ENCODE results near the gene SRR.

The SRR gene

GRCh38 chr17:2369039-2369438, 65.3 kb downstream of the SRR start:
- no peaks in the 10 kb centered on the region for H4K20me1 ChIP-seq (ENCODE audit: insufficient read depth, low read length, poor library complexity, severe bottlenecking)
- TF ChIP-seq EZH2phosphoT487 (IDR thresholded peaks at IDR 0.05; ENCODE audit: borderline replicate concordance) (no peak), CTCF (conservative IDR thresholded peaks at IDR 0.05; ENCODE audit: low read length) (no peak)
- H2AFZ ChIP-seq (ENCODE audit: low read length), result no peak overlapping the region
- peaks cover 6% of the 10 kb centered on the region; the same call in 1 of the 2 replicates for H3K36me3 ChIP-seq (ENCODE audit: insufficient read depth, low read length)
- no peaks in the 10 kb centered on the region for H3K9me3 ChIP-seq (ENCODE audit: insufficient read depth, low read depth, low read length)
- peaks cover 6% of the 10 kb centered on the region for H3K4me1 ChIP-seq (ENCODE audit: insufficient read depth, low read length, poor library complexity, severe bottlenecking)
- no peak overlapping the region for H3K4me2 ChIP-seq (ENCODE audit: low read depth, low read length, poor library complexity, severe bottlenecking)
- H3K4me3 ChIP-seq (ENCODE audit: low read length, poor library complexity, severe bottlenecking), result no peak overlapping the region
- no peaks in the 10 kb centered on the region for H3K9me2 ChIP-seq (replicated peaks; ENCODE audit: low read depth, low read length)
- H3K79me2 ChIP-seq (ENCODE audit: insufficient read depth, low read length), result no peaks in the 10 kb centered on the region
- no peaks in the 10 kb centered on the region for H3K27me3 ChIP-seq (ENCODE audit: insufficient read depth, low read length, poor library complexity, severe bottlenecking)
- no peaks in the 10 kb centered on the region for H3F3A ChIP-seq (ENCODE audit: low read depth)
- H3K9ac ChIP-seq (ENCODE audit: low read depth, low read length, poor library complexity, severe bottlenecking), result no peak overlapping the region

GRCh38 chr17:2369551-2370210, 65.9 kb downstream of the SRR start:
- H3K36me3 ChIP-seq (ENCODE audit: insufficient read depth, low read length), result peaks cover 6% of the 10 kb centered on the region; the same call in 1 of the 2 replicates
- H3K4me2 ChIP-seq (ENCODE audit: low read depth, low read length, poor library complexity, severe bottlenecking), result no peak overlapping the region
- peaks cover 6% of the 10 kb centered on the region for H3K4me1 ChIP-seq (ENCODE audit: insufficient read depth, low read length, poor library complexity, severe bottlenecking)
- TF ChIP-seq EZH2phosphoT487 (IDR thresholded peaks at IDR 0.05; ENCODE audit: borderline replicate concordance) (no peak), CTCF (conservative IDR thresholded peaks at IDR 0.05; ENCODE audit: low read length) (no peak)
- H3K9ac ChIP-seq (ENCODE audit: low read depth, low read length, poor library complexity, severe bottlenecking), result no peak overlapping the region
- no peaks in the 10 kb centered on the region for H3K9me2 ChIP-seq (replicated peaks; ENCODE audit: low read depth, low read length)
- H3K4me3 ChIP-seq (ENCODE audit: low read length, poor library complexity, severe bottlenecking), result no peak overlapping the region
- H3K27me3 ChIP-seq (ENCODE audit: insufficient read depth, low read length, poor library complexity, severe bottlenecking), result no peaks in the 10 kb centered on the region
- H3F3A ChIP-seq (ENCODE audit: low read depth), result no peaks in the 10 kb centered on the region
- no peak overlapping the region for H2AFZ ChIP-seq (ENCODE audit: low read length)
- no peaks in the 10 kb centered on the region for H3K9me3 ChIP-seq (ENCODE audit: insufficient read depth, low read depth, low read length)
- H3K79me2 ChIP-seq (ENCODE audit: insufficient read depth, low read length), result no peaks in the 10 kb centered on the region
- no peaks in the 10 kb centered on the region for H4K20me1 ChIP-seq (ENCODE audit: insufficient read depth, low read length, poor library complexity, severe bottlenecking)

- Histone ChIP-seq H4K20me1 (ENCODE audit: insufficient read depth, low read length, poor library complexity, severe bottlenecking) (no peaks in the 10 kb centered on the region), H3K9me3 (ENCODE audit: insufficient read depth, low read depth, low read length) (no peaks in the 10 kb centered on the region), H3F3A (ENCODE audit: low read depth) (no peaks in the 10 kb centered on the region), H2AFZ (ENCODE audit: low read length) (no peak overlapping the region), H3K27me3 (ENCODE audit: insufficient read depth, low read length, poor library complexity, severe bottlenecking) (no peaks in the 10 kb centered on the region), H3K4me3 (ENCODE audit: low read length, poor library complexity, severe bottlenecking) (no peak overlapping the region), H3K4me1 (ENCODE audit: insufficient read depth, low read length, poor library complexity, severe bottlenecking) (peaks cover 6% of the 10 kb centered on the region), H3K9ac (ENCODE audit: low read depth, low read length, poor library complexity, severe bottlenecking) (no peak overlapping the region), H3K36me3 (ENCODE audit: insufficient read depth, low read length) (peaks cover 3% of the 10 kb centered on the region; the same call in 1 of the 2 replicates), H3K9me2 (replicated peaks; ENCODE audit: low read depth, low read length) (no peaks in the 10 kb centered on the region), H3K79me2 (ENCODE audit: insufficient read depth, low read length) (no peaks in the 10 kb centered on the region), H3K4me2 (ENCODE audit: low read depth, low read length, poor library complexity, severe bottlenecking) (no peak overlapping the region)
- TF ChIP-seq EZH2phosphoT487 (IDR thresholded peaks at IDR 0.05; ENCODE audit: borderline replicate concordance) (no peak), CTCF (conservative IDR thresholded peaks at IDR 0.05; ENCODE audit: low read length) (no peak)
Measured at GRCh38 chr17:2370211-2370589, 66.5 kb downstream of the SRR start.

Measured in Loucy (cell line).